SK-N-SH (cell line): ENCODE data around the gene UEVLD. TPM values are rescaled to one million over a fixed set of nuclear protein-coding genes. Genes with fewer than 3 reads are reported as not detected.

Experiments
- CTCF ChIA-PET: fragments of 300-600, 350-600 bp; formaldehyde crosslinking; extraction: SDS; loops from one replicate; lab custom pipeline; 2021; lab: Yijun Ruan, JAX
- POLR2A ChIA-PET: fragments of 350-600 bp; sonication (Branson Sonifier 250); formaldehyde crosslinking; extraction: SDS; loops from one replicate; lab custom pipeline; 2020; ENCODE audit warnings: antibody characterized with exemption, inconsistent platforms; lab: Yijun Ruan, JAX
- DNase-seq: peaks from one replicate; pipeline ENCODE4 v3.0.0; 2012
- H2AFZ ChIP-seq: fragments of 200-600 bp; sonication (generic); 2 replicates; pipeline ENCODE4 v1.8.1; 2016; ENCODE audit warnings: antibody characterized with exemption, mild to moderate bottlenecking, low read depth
- H3F3A ChIP-seq: fragments of 200-600 bp; sonication (generic); replicated peaks from 2 replicates; pipeline ENCODE3; 2016; ENCODE audit warnings: antibody characterized with exemption, mild to moderate bottlenecking; ENCODE audit not compliant: insufficient read depth
- H3K27ac ChIP-seq, 2 experiments: fragments of 200-500 bp in 1 of 2; fragments of 200-600 bp in 1 of 2; sonication (Bioruptor generic) in 1 of 2; sonication (generic), shearing (Covaris generic) in 1 of 2; 2 replicates each; pipeline versions ENCODE4 v1.5.1 to v1.6.1; 2014 to 2016; ENCODE audit warnings: low read depth in 2 of 2, inconsistent platforms in 1 of 2, low read length in 1 of 2, mild to moderate bottlenecking in 1 of 2, mixed read lengths in 1 of 2
- H3K27me3 ChIP-seq: fragments of 200-600 bp; sonication (generic), shearing (Covaris generic); 2 replicates; pipeline ENCODE4 v1.6.1; 2016; ENCODE audit warnings: mixed run types; ENCODE audit not compliant: insufficient read depth
- H3K36me3 ChIP-seq, 2 experiments: fragments of 200-500 bp in 1 of 2; fragments of 200-600 bp in 1 of 2; sonication (Bioruptor generic) in 1 of 2; sonication (generic) in 1 of 2; replicated peaks in 1 of 2; 2 replicates each; pipeline versions ENCODE3 to v1.5.1; 2014 to 2016; ENCODE audit warnings: low read length in 1 of 2, mild to moderate bottlenecking in 1 of 2; ENCODE audit not compliant: insufficient read depth in 2 of 2, control insufficient read depth in 1 of 2
- H3K4me1 ChIP-seq, 2 experiments: fragments of 200-500 bp in 1 of 2; fragments of 200-600 bp in 1 of 2; sonication (Bioruptor generic) in 1 of 2; sonication (generic), shearing (Covaris generic) in 1 of 2; 2 replicates each; pipeline versions ENCODE4 v1.5.1 to v1.6.1; 2014 to 2016; ENCODE audit warnings: low read depth in 1 of 2, low read length in 1 of 2, mixed run types in 1 of 2; ENCODE audit not compliant: insufficient read depth in 2 of 2, control insufficient read depth in 1 of 2
- H3K4me2 ChIP-seq: fragments of 200-600 bp; sonication (generic), shearing (Covaris generic); 2 replicates; pipeline ENCODE4 v1.6.1; 2017; ENCODE audit warnings: mixed run types
- H3K4me3 ChIP-seq, 2 experiments: fragments of 200-500 bp in 1 of 2; fragments of 200-600 bp in 1 of 2; sonication (Bioruptor generic) in 1 of 2; sonication (generic), shearing (Covaris generic) in 1 of 2; 2 replicates each; pipeline versions ENCODE4 v1.5.1 to v1.8.1; 2014 to 2016; ENCODE audit warnings: low read depth in 2 of 2, inconsistent platforms in 1 of 2, low read length in 1 of 2, mild to moderate bottlenecking in 1 of 2, mixed read lengths in 1 of 2, moderate library complexity in 1 of 2
- H3K79me2 ChIP-seq: fragments of 200-600 bp; sonication (generic); 2 replicates; pipeline ENCODE4 v1.8.1; 2017; ENCODE audit warnings: mild to moderate bottlenecking; ENCODE audit not compliant: insufficient read depth
- H3K9ac ChIP-seq: fragments of 200-600 bp; sonication (generic); 2 replicates; pipeline ENCODE4 v1.6.1; 2017; ENCODE audit warnings: mixed run types
- H3K9me2 ChIP-seq: fragments of 200-600 bp; sonication (generic); 2 replicates; pipeline ENCODE4 v1.6.1; 2017; ENCODE audit warnings: mixed run types
- H3K9me3 ChIP-seq: fragments of 200-600 bp; sonication (generic); 2 replicates; pipeline ENCODE4 v1.6.1; 2017; ENCODE audit warnings: mixed run types, mild to moderate bottlenecking, moderate library complexity
- H4K20me1 ChIP-seq: fragments of 200-600 bp; sonication (generic); 2 replicates; pipeline ENCODE4 v1.6.1; 2017; ENCODE audit warnings: mild to moderate bottlenecking, mixed run types; ENCODE audit not compliant: insufficient read depth
- JUND ChIP-seq: IDR thresholded peaks from 2 replicates; pipeline ENCODE4 v1.4.0; 2012
- NRF1 ChIP-seq: IDR thresholded peaks from 2 replicates; pipeline ENCODE4 v1.6.1; 2012; ENCODE audit warnings: low read depth, mild to moderate bottlenecking, low read length
- REST ChIP-seq: IDR thresholded peaks from 2 replicates; pipeline ENCODE4 v1.6.1; 2012; ENCODE audit warnings: mild to moderate bottlenecking, low read depth, low read length, moderate library complexity
- RXRA ChIP-seq: IDR thresholded peaks from 2 replicates; pipeline ENCODE4 v1.4.0; 2012; ENCODE audit warnings: low read depth, mild to moderate bottlenecking, borderline replicate concordance
- SMC3 ChIP-seq: IDR thresholded peaks from 2 replicates; pipeline ENCODE4 v1.6.1; 2012; ENCODE audit warnings: low read depth, low read length, improper control_type of control experiment
- YY1 ChIP-seq: IDR thresholded peaks from 2 replicates; pipeline ENCODE4 v1.4.0; 2012; ENCODE audit warnings: low read depth, mild to moderate bottlenecking
- WGBS: methylation state at CpG from one replicate; pipeline ENCODE4 v1.1.6; 2017; ENCODE audit warnings: low lambda C conversion rate; 5-methylcytosine and 5-hydroxymethylcytosine counted together
- polyA plus RNA-seq, 3 experiments: library from polyadenylated mRNA; depleted of rRNA; stranded (reverse); fragments of >200 nt; gene quantifications; 2 replicates each; pipeline ENCODE4 v1.2.3, GENCODE V29; 2012
- TF ChIP-seq, protein P1 (sequence below): fragments of 150-350 bp; IDR thresholded peaks from 2 replicates; pipeline ENCODE4 v1.6.1; 2017; ENCODE audit warnings: antibody characterized with exemption, low read length, low read depth, borderline replicate concordance

Gene UEVLD
- polyA plus RNA-seq, 1 of the 3 experiments (the other 2 are of a cell fraction) = 8.9 TPM

- TF ChIP-seq, protein P1, sequence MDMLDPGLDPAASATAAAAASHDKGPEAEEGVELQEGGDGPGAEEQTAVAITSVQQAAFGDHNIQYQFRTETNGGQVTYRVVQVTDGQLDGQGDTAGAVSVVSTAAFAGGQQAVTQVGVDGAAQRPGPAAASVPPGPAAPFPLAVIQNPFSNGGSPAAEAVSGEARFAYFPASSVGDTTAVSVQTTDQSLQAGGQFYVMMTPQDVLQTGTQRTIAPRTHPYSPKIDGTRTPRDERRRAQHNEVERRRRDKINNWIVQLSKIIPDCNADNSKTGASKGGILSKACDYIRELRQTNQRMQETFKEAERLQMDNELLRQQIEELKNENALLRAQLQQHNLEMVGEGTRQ = no peak
These were observed 98.2 kb downstream of the UEVLD start (continued) for GRCh38 chr11:18490319-18490718.

GRCh38 chr11:18485913-18486528 lies 102.5 kb downstream of the UEVLD start:
- Histone ChIP-seq H3K79me2 (0 out of 2 replicates have a peak, but pooled peaks cover 4% of the 10 kb centered on the region), H3K27me3 (no peaks in the 10 kb centered on the region), H3K4me2 (no peak overlapping the region), H3K36me3 (peaks cover 37 to 62% of the 10 kb centered on the region in 2 experiments), H2AFZ (no peak overlapping the region), H3K4me1 (no peaks in the 10 kb centered on the region; a peak in 1 of 4 replicates), H3K27ac (no peak overlapping the region), H4K20me1 (no peaks in the 10 kb centered on the region), H3K9me3 (no peaks in the 10 kb centered on the region), H3K9ac (no peak overlapping the region), H3K9me2 (no peaks in the 10 kb centered on the region), H3K4me3 (no peak overlapping the region), H3F3A (no peaks in the 10 kb centered on the region)
- CTCF ChIA-PET = no interaction called here
- POLR2A ChIA-PET = no interaction called here
- 89% methylated on average over 8 of the region's 8 CpGs for WGBS
- no peak for TF ChIP-seq RXRA
- TF ChIP-seq SMC3 = no peak
- TF ChIP-seq JUND = no peak
- no peak for TF ChIP-seq YY1
- TF ChIP-seq NRF1 = no peak
- no peak for TF ChIP-seq REST
- no peak for DNase-seq

Other genes with a start within 250 kb of the UEVLD start
- gene LDHA, start 194.2 kb downstream of the UEVLD start, polyA plus RNA-seq (2012; rRNA removed) = 524 and 592 TPM in 2 replicates
- not detected in 2 replicates for gene LDHC, start 176.4 kb downstream of the UEVLD start, polyA plus RNA-seq (2012; rRNA removed)
- not detected in 2 replicates for gene LDHAL6A, start 132.9 kb downstream of the UEVLD start, polyA plus RNA-seq (2012; rRNA removed)
- 164 and 229 TPM in 2 replicates for gene TSG101, start 61.8 kb downstream of the UEVLD start, polyA plus RNA-seq (2012; rRNA removed)
- 2.3 and 2.4 TPM in 2 replicates for gene MISFA, start 11.1 kb upstream of the UEVLD start, polyA plus RNA-seq (2012; rRNA removed)
- gene SPTY2D1, start 45.6 kb upstream of the UEVLD start, polyA plus RNA-seq (2012; rRNA removed) = 5.3 and 8.6 TPM in 2 replicates
- gene TMEM86A, start 110.0 kb upstream of the UEVLD start, polyA plus RNA-seq (2012; rRNA removed) = 1.2 TPM in 2 replicates
- gene IGSF22, start 137.5 kb upstream of the UEVLD start, polyA plus RNA-seq (2012; rRNA removed) = 0.02 and 0.10 TPM in 2 replicates
- gene PTPN5, start 203.1 kb upstream of the UEVLD start, polyA plus RNA-seq (2012; rRNA removed) = not detected in 2 replicates